ENCODE measurements around the gene KRT71. TPM values are rescaled to one million over a fixed set of nuclear protein-coding genes. Genes with fewer than 3 reads are reported as not detected.

KRT71 gene
- total RNA-seq, 1 experiment from 2014 or later = not detected

DNA sequence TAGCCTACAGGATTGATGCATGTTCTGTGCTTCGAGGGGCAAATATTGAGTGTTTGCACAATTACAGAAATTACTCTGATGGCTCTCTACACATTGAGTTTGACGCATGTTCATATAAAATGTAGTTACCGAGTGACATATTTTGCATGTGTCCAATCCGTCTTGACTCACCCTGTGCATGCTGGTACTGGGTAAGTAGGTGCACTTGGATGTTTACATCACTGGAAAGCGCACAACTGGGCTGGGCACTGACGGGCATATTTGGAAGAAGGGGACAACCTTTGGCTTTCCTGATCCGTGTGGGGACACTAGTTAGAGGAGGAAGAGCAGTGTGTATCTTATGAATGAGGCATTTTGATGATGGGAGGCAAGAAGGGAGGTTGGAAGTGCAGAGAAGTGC is 55.0 kb downstream of the KRT71 start:
- no peak overlapping the region for H3K4me3 ChIP-seq (replicated peaks in 1 of 2; ENCODE audit: low read depth in 1 of 2, low read length in 2 of 2)
- H3K4me2 ChIP-seq (ENCODE audit: low read length) = no peak overlapping the region
- RAD21 ChIA-PET (ENCODE audit: low non-redundant PET in 1 of 2, low total read pairs in 2 of 2, uncharacterized antibody in 2 of 2, unreplicated experiment in 2 of 2) = no interaction called here
- DNase-seq (ENCODE audit: low read depth, low spot score) (no peak), ATAC-seq (no peak)
- POLR2A ChIA-PET = no interaction called here
- no peaks in the 10 kb centered on the region for H3K27me3 ChIP-seq (ENCODE audit: insufficient read depth, low read length)
- CTCF ChIA-PET = no interaction called here
- H2AFZ ChIP-seq (ENCODE audit: low read depth, low read length, poor library complexity, severe bottlenecking) = no peak overlapping the region
- H3K9ac ChIP-seq (ENCODE audit: low read length) = no peak overlapping the region
- H3K9me3 ChIP-seq (ENCODE audit: control insufficient read depth in 1 of 2, insufficient read depth in 1 of 2, low read depth in 1 of 2, low read length in 2 of 2) = no peaks in the 10 kb centered on the region
- BruUV-seq (replicated peaks) = no TSS peak
- TF ChIP-seq CTCF (IDR thresholded peaks at IDR 0.05 in 2 of 3, conservative IDR thresholded peaks at IDR 0.05 in 1 of 3; ENCODE audit: borderline replicate concordance in 1 of 3, insufficient read depth in 1 of 3, low read depth in 2 of 3, low read length in 2 of 3) (no peak), YY1 (IDR thresholded peaks at IDR 0.05; ENCODE audit: extremely low read depth, insufficient replicate concordance, low read depth, low read length) (no peak), ZFX (IDR thresholded peaks at IDR 0.05) (no peak), SRF (IDR thresholded peaks at IDR 0.05; ENCODE audit: low read depth) (no peak), EZH2 (IDR thresholded peaks at IDR 0.05) (no peak), POLR2AphosphoS5 (IDR thresholded peaks at IDR 0.05; ENCODE audit: low read depth, low read length) (no peak), ZNF274 (IDR thresholded peaks at IDR 0.05; ENCODE audit: low read depth, low read length) (no peak), EZH2phosphoT487 (IDR thresholded peaks at IDR 0.05; ENCODE audit: borderline replicate concordance) (no peak)
- TF ChIP-seq, protein P1, sequence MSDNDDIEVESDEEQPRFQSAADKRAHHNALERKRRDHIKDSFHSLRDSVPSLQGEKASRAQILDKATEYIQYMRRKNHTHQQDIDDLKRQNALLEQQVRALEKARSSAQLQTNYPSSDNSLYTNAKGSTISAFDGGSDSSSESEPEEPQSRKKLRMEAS (IDR thresholded peaks at IDR 0.05) = no peak
- H4K20me1 ChIP-seq (ENCODE audit: insufficient read depth) = no peaks in the 10 kb centered on the region
- H3K36me3 ChIP-seq (ENCODE audit: control insufficient read depth in 1 of 2, insufficient read depth in 2 of 2, low read length in 2 of 2) = no peaks in the 10 kb centered on the region
- H3K27ac ChIP-seq (ENCODE audit: low read depth, low read length) = no peak overlapping the region
- intact Hi-C loops (cut with micrococcal nuclease) = no loop called here
- H3K79me2 ChIP-seq (ENCODE audit: insufficient read depth, low read length) = no peaks in the 10 kb centered on the region
- H3K4me1 ChIP-seq (ENCODE audit: control insufficient read depth in 1 of 2, insufficient read depth in 2 of 2, low read length in 2 of 2) = peaks cover 29 to 80% of the 10 kb centered on the region in 2 experiments
- H3K9me2 ChIP-seq (ENCODE audit: insufficient read depth) = no peaks in the 10 kb centered on the region
